LNCaP clone FGC (cell line): Measurements from ENCODE around the gene TOM1.

Experiments used
- DNase-seq: peaks from one replicate; pipeline ENCODE4 v3.0.0-alpha.2; 2011; ENCODE audit warnings: low read depth
- H3K4me3 ChIP-seq: 2 replicates; pipeline ENCODE4 v1.5.1; 2011; ENCODE audit warnings: mild to moderate bottlenecking, low read depth, low read length, control low read depth
- TF ChIP-seq, protein P1 (sequence below): IDR thresholded peaks from 2 replicates; pipeline ENCODE4 v1.5.1; 2012; ENCODE audit warnings: mild to moderate bottlenecking; ENCODE audit not compliant: control insufficient read depth, insufficient read depth; ENCODE audit errors: extremely low read depth

Gene TOM1

DNA sequence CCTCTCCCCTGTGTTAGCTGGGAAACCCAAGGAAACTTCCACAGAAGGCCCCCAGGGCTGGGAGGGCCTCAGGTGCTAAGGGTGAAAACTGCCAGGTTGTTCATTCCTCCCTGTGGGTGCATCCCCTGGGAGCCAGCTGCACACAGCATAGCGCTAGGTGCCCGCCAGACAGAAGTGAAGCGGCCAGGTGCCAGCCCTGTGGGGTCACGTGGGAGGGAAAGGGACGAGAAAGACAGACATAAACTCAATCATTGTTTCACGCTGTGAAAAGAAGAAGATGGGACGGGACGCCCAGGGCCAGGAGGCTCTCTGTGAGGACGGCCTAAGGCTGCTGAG lies 49.6 kb downstream of the TOM1 start:
- DNase-seq = no peak
- no peak overlapping the region for H3K4me3 ChIP-seq
- TF ChIP-seq, protein P1, sequence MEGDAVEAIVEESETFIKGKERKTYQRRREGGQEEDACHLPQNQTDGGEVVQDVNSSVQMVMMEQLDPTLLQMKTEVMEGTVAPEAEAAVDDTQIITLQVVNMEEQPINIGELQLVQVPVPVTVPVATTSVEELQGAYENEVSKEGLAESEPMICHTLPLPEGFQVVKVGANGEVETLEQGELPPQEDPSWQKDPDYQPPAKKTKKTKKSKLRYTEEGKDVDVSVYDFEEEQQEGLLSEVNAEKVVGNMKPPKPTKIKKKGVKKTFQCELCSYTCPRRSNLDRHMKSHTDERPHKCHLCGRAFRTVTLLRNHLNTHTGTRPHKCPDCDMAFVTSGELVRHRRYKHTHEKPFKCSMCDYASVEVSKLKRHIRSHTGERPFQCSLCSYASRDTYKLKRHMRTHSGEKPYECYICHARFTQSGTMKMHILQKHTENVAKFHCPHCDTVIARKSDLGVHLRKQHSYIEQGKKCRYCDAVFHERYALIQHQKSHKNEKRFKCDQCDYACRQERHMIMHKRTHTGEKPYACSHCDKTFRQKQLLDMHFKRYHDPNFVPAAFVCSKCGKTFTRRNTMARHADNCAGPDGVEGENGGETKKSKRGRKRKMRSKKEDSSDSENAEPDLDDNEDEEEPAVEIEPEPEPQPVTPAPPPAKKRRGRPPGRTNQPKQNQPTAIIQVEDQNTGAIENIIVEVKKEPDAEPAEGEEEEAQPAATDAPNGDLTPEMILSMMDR = no peak

GRCh38 chr22:35349704-35350538 lies 50.2 kb downstream of the TOM1 start:
- no peak for DNase-seq
- TF ChIP-seq, protein P1 = no peak

DNA sequence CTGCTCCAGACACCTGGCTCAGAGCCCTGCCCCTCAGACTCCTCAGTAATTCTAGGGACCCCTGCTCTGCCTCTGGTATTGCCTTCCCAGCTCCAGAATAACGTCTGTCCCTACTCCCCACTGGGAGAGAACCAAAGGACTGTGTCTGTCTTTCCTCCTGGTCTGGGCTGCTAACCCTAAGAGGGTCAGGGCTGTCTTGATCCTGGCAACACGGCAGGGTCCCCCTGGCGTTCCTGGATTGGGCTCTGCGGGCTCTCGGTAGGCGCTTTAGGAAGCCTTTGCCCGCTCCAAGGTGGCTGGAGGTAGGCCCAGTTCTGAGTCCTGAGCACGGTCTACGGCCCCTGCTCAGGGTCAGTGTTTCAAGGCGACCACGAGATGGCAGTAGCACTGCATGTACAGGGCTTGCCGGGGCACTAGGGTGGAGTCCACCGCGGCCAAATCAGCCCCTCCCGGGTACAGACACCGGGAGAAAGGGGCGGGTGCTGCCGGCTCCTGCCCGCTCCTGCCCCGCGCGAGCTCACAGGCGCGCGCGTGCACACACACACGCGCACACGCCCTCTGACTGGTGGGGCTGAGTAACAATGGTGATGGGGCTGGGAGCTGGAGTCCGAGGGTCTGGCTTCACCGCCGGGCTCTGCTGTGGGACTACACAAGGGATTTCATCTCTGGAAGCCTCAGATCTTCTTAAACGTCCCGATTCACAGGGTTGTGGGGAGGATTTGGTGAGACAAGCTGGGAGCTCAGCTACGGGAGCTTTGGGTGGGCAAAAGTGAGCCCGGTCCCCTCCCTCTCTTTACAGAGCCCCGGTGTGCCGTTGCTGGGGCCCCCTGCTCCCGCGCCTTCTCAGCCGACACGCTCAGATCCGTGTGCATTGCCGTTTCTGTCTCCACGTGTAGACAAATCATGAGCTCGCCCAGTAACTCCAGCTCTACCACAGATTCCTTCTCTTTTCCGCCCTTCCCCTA lies 51.1 kb downstream of the TOM1 start:
- TF ChIP-seq, protein P1 = peak; percentile 93
- DNase-seq = peak; percentile 78
- peak overlapping the region; percentile 43 for H3K4me3 ChIP-seq

More at GRCh38 chr22:35349704-35350538, 50.2 kb downstream of the TOM1 start:
- H3K4me3 ChIP-seq = no peak overlapping the region

- DNase-seq = no peak
- TF ChIP-seq, protein P1 = peak; percentile 35
- H3K4me3 ChIP-seq = no peak overlapping the region
These were observed 52.8 kb downstream of the TOM1 start for GRCh38 chr22:35352214-35353111.

DNA sequence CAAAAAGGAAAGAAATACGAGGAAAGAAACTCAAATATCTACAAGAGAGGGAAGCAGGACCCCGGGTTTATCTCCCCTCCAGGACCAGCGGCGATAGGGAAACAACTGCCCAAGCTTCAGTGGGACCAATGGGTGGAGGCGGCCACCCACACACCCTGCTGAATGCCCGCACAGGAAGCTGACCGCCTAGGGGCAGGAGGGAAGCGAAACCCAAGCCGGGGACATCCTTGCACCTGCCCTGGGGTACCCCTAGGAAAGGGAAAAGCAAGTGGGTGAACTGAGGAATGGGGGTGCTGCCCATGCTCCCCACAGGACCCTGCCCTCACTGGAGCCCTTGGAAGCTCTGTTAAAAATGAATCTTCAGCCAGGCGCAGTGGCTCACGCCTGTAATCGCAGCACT lies 53.6 kb downstream of the TOM1 start:
- DNase-seq = no peak
- no peak overlapping the region for H3K4me3 ChIP-seq
- TF ChIP-seq, protein P1 = no peak

DNA sequence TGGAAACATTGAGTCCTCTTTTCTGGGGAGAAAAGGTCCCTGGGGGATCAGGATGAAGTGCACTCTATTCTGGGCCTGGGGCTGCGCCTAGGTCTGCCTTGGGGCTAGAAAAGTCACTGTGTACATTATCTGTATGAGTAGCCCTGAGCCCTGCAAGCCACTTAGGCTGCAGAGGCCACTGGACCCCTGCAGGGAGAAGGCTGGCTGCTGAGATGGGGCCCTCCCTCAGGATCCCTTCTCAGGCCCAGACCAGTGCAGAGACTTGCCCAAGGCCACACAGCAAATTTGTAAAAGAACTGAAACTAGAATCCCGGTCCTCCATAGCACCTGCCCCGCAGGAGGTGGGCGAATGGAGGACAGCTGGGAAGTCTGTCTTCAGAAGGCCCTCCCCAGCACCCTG lies 54.4 kb downstream of the TOM1 start:
- H3K4me3 ChIP-seq = no peak overlapping the region
- TF ChIP-seq, protein P1 = no peak
- DNase-seq = no peak
